AG08396 (cell line): ENCODE results near the gene DERA.
"Not testable (repeated sequence)": the region's sequence is repeated elsewhere in the genome, so short reads cannot be mapped to it uniquely, and the experiment has no call there.

Experiments
- DNase-seq: peaks from one replicate; pipeline ENCODE4 v3.0.0; 2012; ENCODE audit warnings: low spot score, mixed read lengths

Gene DERA

DNA sequence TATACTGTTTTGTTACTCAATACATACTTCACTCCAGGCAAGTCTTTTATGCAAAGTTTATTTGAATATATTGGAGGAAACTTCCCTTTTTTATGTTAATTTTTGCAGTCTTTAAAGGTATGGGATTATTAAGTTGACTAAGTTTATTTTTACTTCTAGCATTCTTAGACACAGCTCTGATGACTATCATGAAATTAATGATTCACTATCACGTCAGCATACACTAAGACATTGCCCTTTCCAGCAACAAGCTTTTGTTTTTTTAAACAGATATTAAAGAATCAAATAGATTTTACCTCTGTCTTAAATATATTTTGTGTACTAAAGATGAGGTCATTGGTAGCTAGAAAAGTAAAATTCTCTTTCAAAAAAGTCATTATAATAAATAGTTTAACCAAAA is 52.1 kb downstream of the DERA start:
- DNase-seq, result no peak

DNA sequence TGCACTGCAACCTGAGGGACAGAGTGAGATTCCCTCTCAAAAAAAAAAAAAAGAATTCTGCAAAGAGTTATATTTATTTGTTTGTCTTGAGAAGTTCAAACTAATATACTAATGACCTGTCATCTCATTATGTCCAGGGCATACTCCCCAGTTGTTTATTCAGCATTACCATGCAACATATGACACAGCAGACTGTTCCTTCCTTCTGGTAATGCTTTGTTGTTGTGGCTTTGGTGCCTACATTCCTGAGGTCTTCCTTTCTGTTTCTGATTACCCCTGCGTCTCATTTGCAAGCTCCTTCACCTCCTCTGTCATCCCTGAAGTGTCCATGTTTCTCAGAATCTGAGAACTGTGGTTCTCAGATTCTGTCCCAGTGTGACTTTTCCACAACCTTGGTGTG is 55.3 kb downstream of the DERA start:
- DNase-seq, result peak; percentile 19

DNA sequence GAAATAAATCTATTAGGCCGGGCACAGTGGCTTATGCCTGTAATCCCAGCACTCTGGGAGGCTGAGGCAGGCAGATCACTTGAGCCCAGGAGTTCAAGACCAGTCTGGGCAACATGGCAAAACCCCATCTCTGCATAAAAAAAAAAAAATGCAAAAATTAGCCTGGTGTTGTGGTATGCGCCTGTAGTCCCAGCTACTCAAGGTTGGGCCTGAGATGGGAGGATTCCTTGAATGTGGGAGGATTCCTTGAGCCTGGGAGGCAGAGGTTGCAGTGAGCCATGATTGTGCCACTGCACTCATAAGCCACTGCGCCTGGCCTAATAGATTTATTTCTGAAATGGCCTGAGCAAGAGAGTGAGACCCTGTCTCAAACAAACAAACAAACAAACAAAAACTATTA is 55.9 kb downstream of the DERA start:
- not testable (repeated sequence) for DNase-seq

DNA sequence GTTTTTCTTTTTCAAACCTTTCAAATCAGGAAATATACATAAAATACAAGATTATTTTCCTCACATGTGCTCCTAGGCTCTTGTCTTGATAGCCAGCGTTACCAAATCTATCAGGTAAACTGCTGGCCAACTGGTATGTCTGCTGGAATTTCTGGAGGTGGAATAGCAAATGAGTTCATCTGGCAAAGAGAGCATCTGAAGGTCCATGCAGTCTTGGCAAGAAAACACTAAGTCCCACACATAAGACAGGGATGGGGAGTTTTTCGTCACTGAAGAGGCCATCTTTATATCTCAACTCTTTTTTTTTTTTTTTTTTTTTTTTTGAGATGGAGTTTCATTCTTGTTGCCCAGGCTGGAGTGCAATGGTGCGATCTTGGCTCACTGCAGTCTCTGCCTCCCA is 60.1 kb downstream of the DERA start:
- DNase-seq, result no peak

DNA sequence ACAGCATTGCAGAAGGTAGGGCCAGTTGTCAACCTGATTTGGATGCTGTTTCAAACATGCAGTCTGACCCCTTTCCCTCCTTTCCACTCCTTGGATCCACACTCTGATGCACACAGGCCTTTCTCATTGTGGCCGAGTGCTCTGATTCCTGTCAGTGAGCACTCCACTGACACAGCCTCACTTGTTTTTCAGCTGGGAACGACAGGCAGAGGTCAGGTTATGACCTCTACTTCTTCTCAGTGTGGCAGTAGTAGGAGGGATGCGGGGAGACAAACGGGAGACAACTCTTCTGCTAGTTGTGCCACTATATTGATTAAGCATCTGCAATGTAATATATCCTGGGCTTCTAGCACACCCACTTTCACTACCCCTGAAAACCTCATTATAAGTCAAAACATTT is 61.8 kb downstream of the DERA start:
- DNase-seq, result no peak

DNA sequence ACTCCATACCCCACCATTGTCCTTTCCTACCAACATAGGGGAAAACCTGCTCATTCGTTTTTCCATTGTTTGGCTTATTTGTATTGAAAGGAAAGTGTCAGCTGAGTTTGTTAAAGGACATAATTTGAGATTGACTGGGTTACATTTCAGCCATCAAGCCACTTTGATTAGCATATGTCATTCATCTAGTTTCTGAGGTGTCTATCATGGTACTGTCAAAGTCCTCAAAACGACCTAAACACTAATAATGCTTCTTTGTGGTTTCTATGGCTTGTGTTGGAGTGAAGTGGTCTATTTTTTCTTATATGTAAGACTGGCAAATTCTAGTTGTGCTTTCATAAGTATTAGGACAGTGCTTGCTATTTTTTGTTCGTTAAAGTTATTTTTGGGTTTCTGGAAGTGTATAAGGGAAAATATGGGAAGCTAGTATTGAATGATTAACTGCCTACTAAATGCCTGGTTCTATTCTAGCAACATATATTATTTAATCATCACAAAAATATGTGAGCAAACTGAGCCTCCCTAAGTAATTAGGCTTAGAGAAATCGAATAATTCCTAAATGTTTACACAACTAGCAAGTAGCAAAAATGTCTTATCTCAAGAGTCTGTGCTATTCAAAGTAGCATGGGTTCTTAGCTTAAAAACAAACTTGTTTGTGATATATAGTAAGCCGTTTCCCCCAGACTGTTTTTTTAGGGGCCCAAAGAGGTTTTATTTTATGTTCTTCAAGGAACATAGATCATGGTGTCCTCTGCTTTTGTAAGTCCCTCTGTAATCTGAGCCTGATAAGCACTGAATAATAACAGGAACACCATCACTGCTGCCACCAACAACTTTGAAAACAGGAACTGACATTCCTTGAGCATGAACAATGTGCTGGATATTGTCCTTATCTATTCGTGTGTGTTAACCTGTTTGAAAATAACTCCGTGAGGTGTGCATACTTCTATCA is 67.1 kb downstream of the DERA start:
- peak; percentile 9 for DNase-seq

DNA sequence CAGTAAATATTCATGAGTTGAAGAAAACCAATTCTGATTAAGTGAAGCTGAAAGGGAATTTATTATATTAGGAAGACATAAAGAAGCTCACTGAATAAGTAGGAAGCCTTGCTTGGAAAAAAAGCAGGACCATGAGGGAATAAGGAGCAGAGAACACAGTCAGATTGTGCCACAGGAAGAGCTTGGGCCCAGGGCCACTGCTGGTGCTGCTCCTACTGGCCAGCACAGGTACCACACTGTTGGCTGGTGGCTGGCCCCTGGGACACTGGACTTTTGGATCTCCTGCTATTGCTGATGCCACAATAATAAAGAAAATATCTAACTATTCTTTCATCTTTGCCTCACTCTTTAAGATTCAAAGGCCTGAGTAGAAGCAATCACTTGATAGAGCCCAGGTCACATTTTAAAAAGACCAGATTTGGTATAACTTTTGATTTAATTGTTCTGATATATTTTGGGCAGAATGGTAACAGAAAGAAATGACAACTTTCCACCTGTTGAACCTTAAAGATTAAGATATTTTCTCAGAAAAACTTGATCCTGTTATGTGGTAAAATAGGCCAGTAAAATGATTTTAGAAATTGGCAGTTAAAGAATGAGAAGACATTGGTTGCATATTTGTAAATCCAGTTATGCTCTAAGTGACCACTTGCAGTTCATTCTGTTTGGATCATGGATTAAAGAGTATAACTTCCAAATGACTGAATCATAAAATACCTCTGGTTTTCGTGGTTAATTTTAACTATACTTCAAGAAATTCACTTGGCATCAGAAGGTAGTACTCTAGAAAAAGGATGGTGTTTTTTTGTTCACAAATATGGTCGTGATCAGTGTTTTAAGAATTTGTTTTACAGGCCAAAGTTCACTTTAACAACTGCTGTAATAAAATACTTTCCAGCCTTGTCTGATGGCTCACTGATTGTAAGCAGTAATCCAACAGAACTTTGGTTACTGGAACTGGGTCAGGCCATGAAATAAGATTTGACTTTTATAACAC is 68.3 kb downstream of the DERA start:
- DNase-seq, result peak; percentile 57

DNA sequence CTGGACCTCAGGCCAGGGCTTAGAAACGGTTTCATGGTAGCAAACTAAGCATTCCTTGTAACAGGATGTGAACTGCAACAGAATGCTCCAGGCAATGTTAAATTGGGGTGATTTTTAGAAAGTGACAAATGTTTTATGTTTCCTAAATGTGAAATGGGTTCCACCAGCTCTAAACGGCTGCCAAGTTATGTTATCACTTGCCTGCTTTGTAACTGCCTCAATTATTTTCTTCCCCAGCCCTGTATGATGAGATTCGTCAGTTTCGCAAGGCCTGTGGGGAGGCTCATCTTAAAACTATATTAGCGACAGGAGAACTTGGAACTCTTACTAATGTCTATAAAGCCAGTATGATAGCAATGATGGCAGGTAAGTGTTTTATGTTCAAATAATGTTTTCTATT is 70.9 kb downstream of the DERA start:
- no peak for DNase-seq

DNA sequence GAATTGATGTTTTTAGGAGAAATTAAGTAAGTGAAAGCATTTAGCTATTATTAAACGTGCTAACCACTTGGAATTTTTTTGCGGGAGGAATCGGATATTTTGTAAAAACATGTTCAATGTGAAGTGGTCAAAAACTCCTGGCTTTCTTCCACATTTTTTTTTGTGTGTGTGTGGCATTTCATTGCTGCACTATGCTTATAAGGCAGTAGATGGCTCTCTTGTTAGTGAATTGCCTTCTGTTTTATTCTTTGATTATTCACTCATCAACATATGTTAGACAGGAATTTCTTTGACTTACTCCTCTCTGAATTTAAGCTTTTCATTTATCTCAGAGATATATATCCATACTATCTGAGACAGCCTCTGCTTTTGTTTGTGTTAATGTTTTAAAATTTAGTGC is 71.3 kb downstream of the DERA start:
- DNase-seq, result peak; percentile 54

DNA sequence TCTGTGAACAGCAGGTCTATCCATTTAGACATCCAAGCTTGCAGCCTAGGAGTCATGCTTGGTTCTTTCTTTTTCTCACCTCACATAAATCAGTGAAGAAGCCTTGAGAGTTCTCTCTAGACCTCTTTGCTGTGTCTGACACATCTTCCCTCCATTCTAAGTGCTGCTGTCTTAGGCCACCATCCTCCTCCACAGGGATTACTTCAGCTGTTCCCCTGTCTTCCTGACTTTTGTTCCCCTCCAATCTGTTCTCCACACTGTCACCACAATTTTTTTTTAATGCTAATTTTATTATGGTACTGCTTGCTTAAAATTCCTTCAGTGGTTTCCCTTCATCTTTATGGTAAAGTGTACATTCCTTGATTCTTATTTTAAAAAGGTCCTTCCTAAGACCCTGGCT is 71.8 kb downstream of the DERA start:
- DNase-seq, result no peak

DNA sequence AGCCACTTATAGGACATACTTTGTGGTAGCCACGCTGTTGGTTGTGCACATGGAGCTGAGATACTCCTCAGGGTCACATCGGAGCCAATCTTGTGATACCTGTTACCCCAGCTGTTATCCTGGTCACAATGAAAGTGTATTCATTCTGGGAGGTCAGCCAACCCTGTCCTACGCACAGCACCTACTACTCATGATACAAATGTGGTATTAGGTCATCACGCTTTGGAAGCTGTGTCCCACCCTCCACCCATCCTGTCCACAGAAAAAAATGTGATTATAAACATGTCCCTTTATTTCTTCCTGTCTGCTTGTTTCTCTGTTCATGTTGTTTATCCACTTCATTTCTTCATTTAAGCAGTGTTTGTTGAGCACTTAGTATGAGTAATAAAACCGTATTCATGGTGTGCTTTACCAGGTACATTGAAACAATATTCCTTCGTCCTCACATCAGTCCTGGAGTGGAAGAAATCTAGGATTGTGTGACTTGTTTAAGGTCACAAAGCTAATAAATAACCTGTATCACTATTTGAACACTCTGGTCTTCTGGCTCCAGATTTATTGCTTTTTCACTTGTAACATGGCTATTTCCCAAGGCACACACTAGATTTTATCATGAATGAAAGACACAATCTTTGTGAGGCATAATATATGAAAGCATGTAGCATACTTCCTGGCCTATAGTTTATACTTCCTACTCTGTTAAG is 73.1 kb downstream of the DERA start:
- no peak for DNase-seq

DNA sequence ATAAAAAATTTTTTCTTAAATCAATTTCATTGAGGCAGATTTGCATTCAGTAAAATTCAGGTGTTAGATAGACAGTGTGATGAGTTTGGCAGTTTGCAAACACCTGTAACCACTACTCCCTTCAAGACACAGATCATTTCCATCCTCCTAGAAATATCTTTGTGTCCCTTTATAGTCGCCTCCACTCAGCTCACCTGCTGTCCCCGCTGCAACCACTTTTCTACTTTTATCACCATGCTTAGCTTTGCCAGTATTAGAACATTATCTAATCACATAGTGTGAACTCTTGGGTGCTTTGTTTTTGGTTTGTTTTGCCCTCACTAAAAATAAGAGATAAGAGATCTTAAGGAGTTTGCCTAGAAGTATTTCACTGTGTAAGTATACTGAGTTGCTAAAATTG is 73.8 kb downstream of the DERA start:
- DNase-seq, result no peak

DNA sequence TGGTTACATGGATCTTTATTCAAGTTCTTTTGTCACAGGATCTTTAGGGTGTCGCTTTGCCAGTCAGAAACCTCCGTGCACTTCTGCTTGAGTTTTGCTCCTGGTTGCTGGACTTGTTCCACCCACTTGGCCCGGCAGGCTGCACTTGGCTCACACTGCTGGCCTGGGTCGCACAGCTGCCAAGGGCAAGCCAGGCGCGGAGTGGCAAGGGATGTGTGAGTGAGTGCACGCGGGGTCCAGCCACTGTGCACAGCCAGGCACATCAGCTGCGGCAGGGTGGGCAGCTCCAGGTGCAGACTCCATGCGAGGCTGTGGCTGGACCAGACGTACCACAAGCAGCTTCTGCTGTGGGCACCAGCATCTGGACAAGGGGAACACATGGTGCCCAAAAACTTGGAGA is 76.6 kb downstream of the DERA start:
- no peak for DNase-seq

DNA sequence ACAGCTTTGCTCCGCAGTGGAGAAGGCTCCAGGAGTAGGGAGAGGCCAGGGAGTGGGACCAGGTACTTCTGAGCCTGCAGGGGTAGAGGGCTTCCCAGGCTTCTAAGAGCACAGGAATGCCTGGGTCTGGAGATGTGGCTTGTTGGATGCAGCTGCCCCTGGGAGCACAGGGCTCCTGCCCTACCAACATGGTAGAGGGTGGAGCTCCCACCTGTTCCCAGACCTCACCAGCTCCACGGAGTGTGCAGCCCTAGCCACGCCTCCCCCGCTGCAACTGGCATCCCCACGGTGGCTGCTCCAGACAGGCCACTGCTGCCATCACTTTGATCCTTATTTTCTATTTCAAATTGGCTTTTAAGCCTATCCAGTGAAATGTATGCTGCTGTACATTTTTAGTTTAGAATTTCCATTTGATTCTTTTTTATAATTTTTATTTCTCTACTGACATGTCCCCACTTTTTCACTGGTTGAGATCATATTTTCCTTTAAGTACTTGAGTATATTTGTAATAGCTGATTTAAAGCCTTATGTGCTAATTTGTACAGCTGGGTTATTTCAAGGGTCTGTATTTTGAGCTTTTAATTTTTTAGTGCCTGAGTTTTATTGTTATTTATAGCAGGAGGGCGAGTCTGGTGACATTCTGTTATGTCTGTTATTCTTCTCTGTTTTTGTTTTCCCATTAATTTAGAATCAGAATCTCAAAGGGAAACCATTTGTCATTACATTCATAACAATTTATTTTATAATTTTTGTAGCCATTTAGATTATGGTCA is 78.0 kb downstream of the DERA start:
- DNase-seq, result no peak

DNA sequence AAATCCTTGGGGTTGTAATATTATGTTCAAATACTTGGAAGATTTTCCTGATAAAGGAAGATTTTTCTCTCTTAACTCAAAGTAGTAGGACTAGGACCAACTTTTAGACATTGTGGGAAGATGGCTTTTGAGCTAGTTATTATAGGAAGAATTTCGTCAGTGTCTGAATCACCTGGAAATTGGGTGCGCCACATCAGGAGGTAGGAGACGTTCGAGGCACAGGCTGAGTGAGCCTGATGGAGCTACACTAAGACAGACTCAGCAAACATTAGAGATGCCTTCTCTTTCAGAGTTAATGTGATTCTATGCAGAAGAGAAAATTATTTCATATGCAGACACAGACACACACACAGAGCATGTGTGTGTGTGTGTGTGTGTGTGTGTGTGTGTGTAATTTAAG is 84.7 kb downstream of the DERA start:
- no peak for DNase-seq

DNA sequence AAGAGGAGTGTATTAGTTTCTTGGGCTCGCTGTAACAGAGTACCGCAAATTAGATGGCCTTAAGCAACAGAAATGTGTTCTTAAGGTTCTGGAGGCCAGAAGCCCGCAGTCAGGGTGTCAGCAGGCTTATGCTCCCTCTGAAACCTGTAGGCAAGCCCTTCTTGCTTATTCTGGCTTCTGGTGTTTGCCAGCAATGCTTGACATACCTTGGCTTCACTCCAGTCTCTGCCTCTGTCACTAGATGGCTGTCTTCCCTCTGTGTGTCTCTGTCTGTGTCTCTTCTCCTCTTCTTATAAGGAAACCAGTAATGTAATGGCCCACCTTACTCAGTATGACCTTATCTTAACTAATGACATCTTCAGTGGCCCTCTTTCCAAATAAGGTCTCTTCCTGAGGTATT is 85.1 kb downstream of the DERA start:
- peak; percentile 39 for DNase-seq

DNA sequence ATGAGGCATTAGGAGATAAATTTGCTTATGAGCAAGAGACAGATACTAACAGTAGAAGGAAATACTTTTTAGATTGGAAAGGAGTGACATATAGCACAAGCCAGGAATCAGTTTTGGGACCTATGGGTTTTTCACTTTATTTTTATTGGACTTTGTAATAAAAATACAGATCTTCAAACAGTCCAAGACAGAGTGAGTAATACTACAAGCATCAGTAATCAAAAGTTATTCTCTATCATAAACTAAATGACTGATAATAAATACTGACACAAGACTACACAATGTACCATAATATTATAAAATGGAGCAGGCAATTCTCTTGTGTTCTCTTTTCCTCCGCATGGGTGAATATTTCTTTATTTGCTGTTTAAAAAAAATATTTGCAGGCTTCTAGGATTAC is 85.8 kb downstream of the DERA start:
- DNase-seq, result no peak

DNA sequence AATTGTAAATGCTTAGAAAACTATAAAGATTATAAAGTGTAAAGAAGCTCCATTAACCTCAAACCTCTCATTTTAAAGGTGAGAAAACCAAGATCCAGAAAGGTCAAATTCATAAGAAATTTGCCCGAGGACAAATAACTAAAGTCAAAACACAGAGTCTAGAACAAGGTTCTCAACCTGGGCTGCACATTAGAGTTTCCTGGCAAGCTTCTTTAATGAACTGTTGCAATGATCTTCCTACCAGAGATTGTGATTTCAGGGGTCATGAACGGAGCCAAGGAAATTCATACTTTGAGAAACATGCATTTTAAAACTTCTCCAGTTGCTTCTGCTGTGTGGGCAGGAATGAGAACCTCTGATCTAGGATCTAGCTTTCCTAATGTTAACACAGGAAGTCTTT is 86.8 kb downstream of the DERA start:
- DNase-seq, result no peak

DNA sequence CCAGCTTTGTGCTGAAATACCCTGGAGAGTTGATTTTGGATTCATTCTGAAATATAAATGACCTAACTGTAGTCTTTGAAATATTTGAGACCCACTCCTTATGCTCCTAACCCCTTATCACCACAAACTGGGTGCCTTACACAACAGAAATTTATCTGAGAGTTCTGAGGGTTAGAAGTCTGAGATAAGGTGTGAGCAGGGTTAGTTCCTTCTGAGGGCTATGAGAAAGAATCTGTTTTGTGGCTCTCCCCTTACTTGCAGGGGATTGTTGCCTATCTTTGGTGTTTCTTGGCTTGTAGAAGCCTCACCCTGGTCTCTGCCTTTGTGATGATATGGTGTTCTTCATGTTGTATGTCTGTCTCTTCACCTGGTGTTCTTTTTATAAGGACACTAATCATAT is 91.7 kb downstream of the DERA start:
- no peak for DNase-seq

DNA sequence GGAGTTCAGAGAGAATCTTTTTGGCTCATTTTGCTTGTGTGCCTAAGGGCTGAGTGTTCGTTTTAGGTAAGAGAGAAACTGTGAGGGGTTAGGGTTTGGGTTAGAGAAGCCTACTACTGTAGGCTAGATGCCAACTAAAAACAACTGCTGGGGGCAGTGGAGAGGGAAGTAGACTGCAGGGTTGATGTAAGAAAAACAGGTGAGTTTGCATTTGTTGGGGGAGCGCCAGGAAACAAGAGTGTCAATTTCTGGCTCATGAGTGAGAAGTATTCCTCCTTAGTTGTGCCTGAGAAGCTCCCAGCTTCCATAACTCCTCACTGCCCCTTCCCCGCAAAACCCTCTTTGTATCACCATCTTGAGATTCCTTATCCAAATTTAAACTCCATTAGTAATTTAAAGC is 92.3 kb downstream of the DERA start:
- DNase-seq, result no peak

DNA sequence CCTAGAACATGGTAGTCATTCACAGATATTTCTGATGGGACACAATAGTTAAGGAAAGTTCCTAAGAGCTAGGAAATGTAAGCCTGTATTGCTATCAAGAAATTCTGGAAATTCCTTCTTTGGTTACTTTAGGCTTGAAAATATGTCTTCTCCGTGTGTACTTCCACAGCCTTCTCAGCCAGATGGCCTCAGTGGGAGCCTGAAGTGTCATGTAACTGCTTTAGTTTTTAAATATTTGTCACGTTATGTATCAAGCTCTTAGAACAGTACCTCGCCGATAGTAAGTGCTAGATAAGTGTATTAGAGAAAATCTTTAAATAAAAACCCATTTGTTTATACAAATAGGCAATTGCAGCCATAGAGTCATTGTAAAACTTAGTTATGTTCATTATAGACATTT is 95.6 kb downstream of the DERA start:
- DNase-seq, result no peak

DNA sequence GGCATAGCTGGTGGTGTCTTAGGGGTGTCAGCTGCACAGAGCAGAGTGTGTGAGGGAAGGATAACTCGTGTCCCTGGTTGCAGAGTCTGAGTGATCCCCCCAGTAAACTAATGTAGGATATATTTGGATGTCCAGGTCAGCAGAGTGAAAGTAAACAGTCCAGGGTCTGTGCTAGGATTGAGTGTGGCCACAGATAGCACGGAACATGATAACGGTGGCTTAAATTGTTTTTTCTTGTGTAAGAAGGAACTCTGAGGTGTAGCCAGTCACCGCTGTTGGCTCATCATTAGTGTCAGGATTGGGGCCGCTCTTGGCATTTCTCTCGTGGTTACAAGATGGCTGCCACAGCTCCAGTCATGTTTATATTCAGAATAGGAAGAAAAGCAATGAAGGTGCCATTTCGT is 97.3 kb downstream of the DERA start:
- DNase-seq, result no peak
